BJ (cell line): ENCODE results near the gene AP5S1. TPM values are rescaled to one million over a fixed set of nuclear protein-coding genes. Genes with fewer than 3 reads are reported as not detected.

Source experiments
- CTCF ChIA-PET: fragments of 350-600 bp; formaldehyde crosslinking; extraction: SDS; loops from one replicate; lab custom pipeline; 2021; ENCODE audit warnings: antibody characterized with exemption, inconsistent platforms; lab: Yijun Ruan, JAX
- POLR2A ChIA-PET: fragments of 300-600 bp; sonication (Branson Sonifier 250); formaldehyde crosslinking; extraction: SDS; loops from one replicate; lab custom pipeline; 2021; ENCODE audit warnings: antibody characterized with exemption; lab: Charles Lee
- DNase-seq: peaks from one replicate; pipeline ENCODE4 v3.0.0-alpha.2; 2011; ENCODE audit warnings: low read depth
- H3K27me3 ChIP-seq: 2 replicates; pipeline ENCODE4 v1.6.0; 2011; ENCODE audit warnings: low read length; ENCODE audit not compliant: control insufficient read depth, insufficient read depth
- H3K36me3 ChIP-seq: 2 replicates; pipeline ENCODE4 v1.5.1; 2011; ENCODE audit warnings: low read length; ENCODE audit not compliant: control insufficient read depth, insufficient read depth
- H3K4me3 ChIP-seq: 2 replicates; pipeline ENCODE4 v1.5.1; 2011; ENCODE audit warnings: low read depth, mild to moderate bottlenecking, control low read depth, low read length
- CTCF ChIP-seq: IDR thresholded peaks from 2 replicates; pipeline ENCODE4 v1.5.1; 2011; ENCODE audit warnings: low read depth, mild to moderate bottlenecking, control low read depth, inconsistent platforms, low read length, moderate library complexity; ENCODE audit not compliant: insufficient read depth
- polyA plus RNA-seq: library from polyadenylated mRNA; depleted of rRNA; stranded (reverse); fragments of >200 nt; gene quantifications from 2 replicates; pipeline ENCODE4 v1.2.3, GENCODE V29; 2011

AP5S1 gene
- polyA plus RNA-seq, 1 experiment: 12.2 TPM

DNA sequence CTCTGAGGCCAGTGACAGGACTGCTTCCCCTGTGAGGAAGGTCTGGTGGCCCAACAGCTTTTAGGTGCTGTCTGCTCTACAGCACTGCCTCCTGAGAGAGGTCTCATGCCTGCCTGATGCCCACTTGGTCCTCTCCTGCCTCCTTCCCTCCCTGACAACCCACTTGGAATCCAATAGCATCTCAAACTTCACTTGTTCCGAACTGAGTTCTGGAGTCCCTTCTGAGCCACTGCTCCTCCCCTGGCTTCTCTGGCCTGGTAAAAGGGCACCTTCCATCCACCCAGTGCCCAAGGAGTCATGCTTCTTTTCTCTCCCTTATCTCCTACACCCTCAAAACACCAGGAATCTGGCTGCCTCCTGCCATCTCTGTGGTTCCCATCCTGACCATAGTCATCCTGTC, 28.2 kb downstream of the AP5S1 start:
- Histone ChIP-seq H3K4me3 (no peak overlapping the region), H3K36me3 (peaks cover 3% of the 10 kb centered on the region), H3K27me3 (no peaks in the 10 kb centered on the region)
- TF ChIP-seq CTCF: no peak
- ChIA-PET POLR2A (no interaction called here), CTCF (no interaction called here)
- DNase-seq: no peak

DNA sequence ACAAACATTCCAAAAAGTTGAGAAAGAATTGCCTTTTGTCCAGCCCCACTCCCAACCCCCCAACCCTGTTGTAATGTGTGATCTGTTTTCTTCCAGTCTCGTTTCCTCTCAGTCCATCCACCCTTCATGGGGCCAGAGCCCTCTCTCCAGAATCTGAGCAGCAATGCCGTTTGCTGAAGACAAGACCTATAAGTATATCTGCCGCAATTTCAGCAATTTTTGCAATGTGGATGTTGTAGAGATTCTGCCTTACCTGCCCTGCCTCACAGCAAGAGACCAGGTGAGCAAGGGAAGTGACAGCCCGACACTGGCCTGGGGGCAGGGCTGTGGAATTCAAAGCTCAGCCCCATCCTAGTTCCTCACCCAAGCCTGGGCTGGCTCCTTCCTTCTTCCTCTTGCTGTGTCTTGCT, 34.1 kb downstream of the AP5S1 start:
- ChIA-PET CTCF (interaction anchor here (0.6 to 2.8 kb wide), 17 partner anchors 10 to 216 kb away, joined by 3 to 21 read pairs (median 5); partner anchors contain the start of genes ADISSP, AP5S1, CENPB and SPEF1), POLR2A (no interaction called here)
- DNase-seq: no peak
- Histone ChIP-seq H3K27me3 (no peaks in the 10 kb centered on the region), H3K4me3 (no peak overlapping the region), H3K36me3 (peaks cover 19% of the 10 kb centered on the region)
- TF ChIP-seq CTCF: no peak

- peaks cover 34% of the 10 kb centered on the region for H3K36me3 ChIP-seq
- no peaks in the 10 kb centered on the region for H3K27me3 ChIP-seq
- no peak for DNase-seq
- TF ChIP-seq CTCF: no peak
- H3K4me3 ChIP-seq: no peak overlapping the region
- CTCF ChIA-PET: interaction anchor here (1.4 to 2.0 kb wide), 4 partner anchors 9 to 104 kb away, joined by 4 read pairs; no protein-coding TSS in a partner anchor
- POLR2A ChIA-PET: no interaction called here
Observed at GRCh38 chr20:3857405-3857804, 37.1 kb downstream of the AP5S1 start.

GRCh38 chr20:3858689-3859088, 38.3 kb downstream of the AP5S1 start:
- CTCF ChIA-PET: interaction anchor here (0.5 to 1.8 kb wide), 3 partner anchors 24 to 329 kb away, joined by 3 to 4 read pairs (median 3); no protein-coding TSS in a partner anchor
- POLR2A ChIA-PET: no interaction called here
- Histone ChIP-seq H3K36me3 (peaks cover 43% of the 10 kb centered on the region), H3K27me3 (no peaks in the 10 kb centered on the region), H3K4me3 (no peak overlapping the region)
- no peak for TF ChIP-seq CTCF
- no peak for DNase-seq

DNA sequence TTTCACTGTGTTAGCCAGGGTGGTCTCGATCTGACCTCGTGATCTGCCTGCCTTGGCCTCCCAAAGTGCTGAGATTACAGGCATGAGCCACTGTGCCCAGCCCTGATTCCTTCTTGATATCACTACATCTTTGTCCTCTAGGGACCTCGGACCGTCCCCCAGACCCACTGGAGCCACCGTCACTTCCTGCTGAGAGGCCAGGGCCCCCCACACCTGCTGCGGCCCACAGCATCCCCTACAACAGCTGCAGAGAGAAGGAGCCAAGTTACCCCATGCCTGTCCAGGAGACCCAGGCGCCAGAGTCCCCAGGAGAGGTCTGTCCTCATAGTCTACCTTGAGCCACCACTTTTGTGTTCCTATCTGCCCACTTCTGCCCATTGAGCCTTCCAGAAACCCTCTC, 40.8 kb downstream of the AP5S1 start:
- CTCF ChIA-PET: interaction anchor here (0.6 kb wide), 2 partner anchors 11 to 78 kb away, joined by 3 read pairs; no protein-coding TSS in a partner anchor
- POLR2A ChIA-PET: no interaction called here
- DNase-seq: no peak
- no peaks in the 10 kb centered on the region for H3K27me3 ChIP-seq
- H3K4me3 ChIP-seq: no peak overlapping the region
- H3K36me3 ChIP-seq: peaks cover 62% of the 10 kb centered on the region
- TF ChIP-seq CTCF: no peak
